Smooth muscle cell of the brain vasculature (primary cell): ENCODE results near the gene SLC9C2.

Source experiments
- DNase-seq: peaks from one replicate; pipeline ENCODE4 v3.0.0-alpha.2; 2012; ENCODE audit warnings: low read depth, low spot score

SLC9C2 gene

DNA sequence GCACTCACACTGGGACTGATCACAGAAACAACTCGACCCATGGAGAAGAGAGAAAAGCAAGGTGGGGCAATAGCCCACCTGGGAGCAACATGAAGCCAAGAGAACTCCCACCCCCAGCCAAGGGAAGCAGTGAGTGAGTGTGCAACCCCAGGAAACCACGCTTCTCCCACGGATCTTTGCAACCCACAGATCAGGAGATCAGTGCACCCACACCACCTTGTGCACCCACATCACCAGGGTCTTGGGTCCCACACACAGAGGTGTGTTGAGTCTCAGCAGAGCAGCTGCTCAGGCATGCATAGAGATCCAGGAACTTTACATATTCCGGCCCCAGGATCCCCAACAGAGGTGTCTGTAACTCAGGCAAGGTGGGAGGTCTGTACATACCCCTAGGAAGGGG is 143.0 kb downstream of the SLC9C2 start:
- no peak for DNase-seq

DNA sequence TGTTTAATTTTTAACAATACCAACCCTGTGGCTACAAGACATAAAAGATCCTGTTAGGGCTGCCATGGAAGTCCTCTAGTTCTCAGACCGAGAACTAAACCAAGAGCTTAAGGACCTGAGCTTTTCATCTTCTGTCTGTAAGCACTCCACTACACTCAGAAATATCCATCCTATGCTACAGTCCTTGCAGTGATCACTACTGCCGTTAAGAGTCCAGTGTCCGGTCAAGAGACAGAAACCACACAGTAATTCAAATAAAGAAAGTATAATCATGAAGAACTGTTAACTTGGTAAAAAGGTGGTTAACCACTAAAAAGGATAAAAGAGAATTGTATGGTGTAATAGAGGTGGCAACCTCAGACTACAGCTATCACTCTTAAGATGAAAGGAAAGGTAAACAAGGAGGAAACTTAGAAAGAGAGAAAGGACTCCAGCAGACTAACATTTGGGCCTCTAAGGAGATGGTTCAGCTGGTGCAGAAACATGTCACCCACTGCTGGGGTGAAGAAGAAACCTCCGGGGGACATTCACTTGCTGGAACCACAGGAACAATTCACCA is 147.8 kb downstream of the SLC9C2 start:
- no peak for DNase-seq

DNA sequence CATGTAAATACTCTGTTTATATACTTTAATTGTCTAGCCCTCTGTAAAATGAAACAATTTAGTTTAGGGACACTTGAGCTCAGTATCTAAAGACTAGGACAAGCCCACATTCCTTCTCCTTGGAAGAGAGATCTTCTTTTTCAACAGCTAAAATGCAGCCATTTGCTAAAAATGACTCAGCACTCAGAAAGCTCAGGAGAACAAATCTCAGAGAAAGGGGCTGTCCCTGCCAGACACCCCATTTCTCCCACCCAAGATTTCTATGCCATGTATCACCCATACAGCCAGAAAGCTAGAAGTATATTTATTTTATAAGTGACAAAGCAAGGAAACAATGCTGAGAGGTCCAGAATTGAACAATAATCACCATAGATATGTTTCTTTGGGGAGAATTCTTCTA is 148.9 kb downstream of the SLC9C2 start:
- no peak for DNase-seq

DNA sequence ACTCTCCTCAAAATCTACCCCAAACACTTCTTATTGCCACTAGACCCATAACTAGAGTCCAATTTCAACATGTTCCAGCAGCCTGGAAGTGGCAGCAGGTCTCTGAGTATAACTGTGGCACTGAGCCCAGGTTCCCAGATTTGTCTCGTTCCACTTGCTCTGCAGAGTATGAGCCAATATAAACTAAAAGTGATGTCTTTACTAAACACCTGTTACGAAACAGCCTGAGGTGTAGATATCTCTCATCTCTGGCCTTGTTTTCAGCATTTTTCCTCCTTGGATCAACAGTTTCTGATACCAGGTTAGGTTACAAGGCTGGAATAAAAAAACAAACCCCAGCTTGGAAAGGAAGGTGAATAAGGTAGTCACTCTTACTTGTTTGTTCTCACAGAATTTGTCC is 150.9 kb downstream of the SLC9C2 start:
- DNase-seq = no peak
